Stimulated activated naive CD8-positive, alpha-beta T cell treated with anti-CD3 and anti-CD28 coated beads, Interleukin-15, amount 100 ng/mL, for 72 hours (primary cell): ENCODE results near the gene CXCL8.
"Not testable (repeated sequence)": the region's sequence is repeated elsewhere in the genome, so short reads cannot be mapped to it uniquely, and the experiment has no call there.

Source experiments
- ATAC-seq: fragments of 150-1000 bp; cut with Tn5 transposase; 2 replicates; pipeline ENCODE4 v1.10.0; 2021; ENCODE audit warnings: mild to moderate bottlenecking, moderate library complexity
- DNase-seq, 2 donors: peaks; one replicate each; pipeline ENCODE4 v3.0.0; 2021 to 2022
- H3K27ac Mint-ChIP-seq, 2 donors: one replicate each; pipeline ENCODE4 v1.8.0; 2022; ENCODE audit warnings: mild to moderate bottlenecking in 2 of 2, mixed read lengths in 2 of 2, moderate library complexity in 2 of 2
- H3K27me3 Mint-ChIP-seq: one replicate; pipeline ENCODE4 v1.8.0; 2022; ENCODE audit warnings: mixed read lengths
- H3K4me1 Mint-ChIP-seq: one replicate; pipeline ENCODE4 v1.8.0; 2022; ENCODE audit warnings: mild to moderate bottlenecking, mixed read lengths
- H3K4me3 Mint-ChIP-seq, 2 donors: one replicate each; pipeline ENCODE4 v1.8.0; 2022; ENCODE audit warnings: mild to moderate bottlenecking in 2 of 2, mixed read lengths in 2 of 2, moderate library complexity in 1 of 2
- H3K9me3 Mint-ChIP-seq, 2 donors: one replicate each; pipeline ENCODE4 v1.8.0; 2022; ENCODE audit warnings: mixed read lengths in 2 of 2

The CXCL8 gene

GRCh38 chr4:73751830-73752229, 11.5 kb downstream of the CXCL8 start:
- Mint-ChIP-seq H3K27ac (no peak overlapping the region), H3K9me3 (no peaks in the 10 kb centered on the region), H3K4me3 (no peak overlapping the region), H3K4me1 (no peaks in the 10 kb centered on the region), H3K27me3 (no peaks in the 10 kb centered on the region)
- DNase-seq = no peak
- ATAC-seq = no peak

GRCh38 chr4:73752424-73752823, 12.1 kb downstream of the CXCL8 start:
- no peak for ATAC-seq
- Mint-ChIP-seq H3K4me3 (no peak overlapping the region), H3K9me3 (no peaks in the 10 kb centered on the region), H3K27ac (no peak overlapping the region), H3K4me1 (no peaks in the 10 kb centered on the region), H3K27me3 (no peaks in the 10 kb centered on the region)
- no peak for DNase-seq

GRCh38 chr4:73753215-73753614, 12.8 kb downstream of the CXCL8 start:
- DNase-seq (no peak), ATAC-seq (no peak)
- Mint-ChIP-seq H3K27me3 (no peaks in the 10 kb centered on the region), H3K27ac (no peak overlapping the region), H3K9me3 (no peaks in the 10 kb centered on the region), H3K4me1 (no peaks in the 10 kb centered on the region), H3K4me3 (no peak overlapping the region)

- Mint-ChIP-seq H3K27ac (no peak overlapping the region), H3K27me3 (no peaks in the 10 kb centered on the region), H3K4me3 (no peak overlapping the region), H3K9me3 (no peaks in the 10 kb centered on the region), H3K4me1 (no peaks in the 10 kb centered on the region)
- ATAC-seq (no peak), DNase-seq (no peak)
These were observed 14.6 kb downstream of the CXCL8 start for GRCh38 chr4:73754934-73755333.

- Mint-ChIP-seq H3K27ac (peak overlapping the region in 1 of 2 donors; percentile 44), H3K27me3 (no peaks in the 10 kb centered on the region), H3K4me3 (no peak overlapping the region), H3K4me1 (no peaks in the 10 kb centered on the region), H3K9me3 (peaks cover 0 to 10% of the 10 kb centered on the region in 2 donors)
- no peak for DNase-seq
- no peak for ATAC-seq
These were observed 19.0 kb downstream of the CXCL8 start for GRCh38 chr4:73759357-73759756.

- ATAC-seq = no peak
- Mint-ChIP-seq H3K4me3 (no peak overlapping the region), H3K9me3 (peaks cover 0 to 10% of the 10 kb centered on the region in 2 donors), H3K27me3 (no peaks in the 10 kb centered on the region), H3K27ac (no peak overlapping the region), H3K4me1 (no peaks in the 10 kb centered on the region)
- no peak for DNase-seq
These were observed 21.5 kb downstream of the CXCL8 start for GRCh38 chr4:73761856-73762255.

GRCh38 chr4:73762409-73762808, 22.0 kb downstream of the CXCL8 start:
- H3K27me3 Mint-ChIP-seq = no peaks in the 10 kb centered on the region
- DNase-seq = no peak
- H3K27ac Mint-ChIP-seq = no peak overlapping the region
- peaks cover 0 to 10% of the 10 kb centered on the region in 2 donors for H3K9me3 Mint-ChIP-seq
- no peak for ATAC-seq
- H3K4me1 Mint-ChIP-seq = no peaks in the 10 kb centered on the region
- no peak overlapping the region for H3K4me3 Mint-ChIP-seq

- H3K9me3 Mint-ChIP-seq = peaks cover 0 to 10% of the 10 kb centered on the region in 2 donors
- no peaks in the 10 kb centered on the region for H3K27me3 Mint-ChIP-seq
- H3K27ac Mint-ChIP-seq = peak overlapping the region in 1 of 2 donors; percentile 68
- no peak for ATAC-seq
- DNase-seq = no peak
- H3K4me1 Mint-ChIP-seq = no peaks in the 10 kb centered on the region
- H3K4me3 Mint-ChIP-seq = no peak overlapping the region
These were observed 23.5 kb downstream of the CXCL8 start for GRCh38 chr4:73763877-73764276.

- Mint-ChIP-seq H3K27ac (no peak overlapping the region), H3K9me3 (peaks cover 0 to 10% of the 10 kb centered on the region in 2 donors), H3K27me3 (no peaks in the 10 kb centered on the region), H3K4me1 (no peaks in the 10 kb centered on the region), H3K4me3 (no peak overlapping the region)
- no peak for DNase-seq
- ATAC-seq = no peak
These were observed 24.1 kb downstream of the CXCL8 start for GRCh38 chr4:73764513-73764912.

GRCh38 chr4:73765296-73765695, 24.9 kb downstream of the CXCL8 start:
- H3K27ac Mint-ChIP-seq = no peak overlapping the region
- no peak for ATAC-seq
- no peak overlapping the region for H3K4me3 Mint-ChIP-seq
- DNase-seq = no peak
- H3K4me1 Mint-ChIP-seq = no peaks in the 10 kb centered on the region
- peaks cover 0 to 10% of the 10 kb centered on the region in 2 donors for H3K9me3 Mint-ChIP-seq
- H3K27me3 Mint-ChIP-seq = no peaks in the 10 kb centered on the region

- Mint-ChIP-seq H3K27me3 (peaks cover 5% of the 10 kb centered on the region), H3K9me3 (no peaks in the 10 kb centered on the region), H3K4me1 (no peaks in the 10 kb centered on the region), H3K4me3 (no peak overlapping the region), H3K27ac (no peak overlapping the region)
- no peak for DNase-seq
- no peak for ATAC-seq
These were observed 30.5 kb downstream of the CXCL8 start for GRCh38 chr4:73770917-73771316.

- no peak for DNase-seq
These were observed 32.0 kb downstream of the CXCL8 start for GRCh38 chr4:73772363-73772762.

GRCh38 chr4:73774406-73774805, 34.0 kb downstream of the CXCL8 start:
- not testable (repeated sequence) for DNase-seq, H3K27ac Mint-ChIP-seq, H3K27me3 Mint-ChIP-seq

More at GRCh38 chr4:73772363-73772762, 32.0 kb downstream of the CXCL8 start:
- Mint-ChIP-seq H3K9me3 (no peaks in the 10 kb centered on the region), H3K27ac (no peak overlapping the region), H3K27me3 (peaks cover 5% of the 10 kb centered on the region), H3K4me1 (no peaks in the 10 kb centered on the region), H3K4me3 (no peak overlapping the region)
- no peak for ATAC-seq

GRCh38 chr4:73776321-73776729, 36.0 kb downstream of the CXCL8 start:
- no peaks in the 10 kb centered on the region for H3K9me3 Mint-ChIP-seq

More at GRCh38 chr4:73774406-73774805, 34.0 kb downstream of the CXCL8 start:
- not testable (repeated sequence) for H3K4me3 Mint-ChIP-seq, ATAC-seq, H3K4me1 Mint-ChIP-seq, H3K9me3 Mint-ChIP-seq

GRCh38 chr4:73777612-73778011, 37.2 kb downstream of the CXCL8 start:
- no peaks in the 10 kb centered on the region for H3K4me1 Mint-ChIP-seq
- no peaks in the 10 kb centered on the region for H3K9me3 Mint-ChIP-seq
- H3K4me3 Mint-ChIP-seq = no peak overlapping the region
- no peak overlapping the region for H3K27ac Mint-ChIP-seq
- peaks cover 5% of the 10 kb centered on the region for H3K27me3 Mint-ChIP-seq
- no peak for ATAC-seq
- DNase-seq = no peak

More at GRCh38 chr4:73776321-73776729, 36.0 kb downstream of the CXCL8 start:
- H3K4me1 Mint-ChIP-seq = no peaks in the 10 kb centered on the region
- ATAC-seq (no peak), DNase-seq (no peak)
- peaks cover 5% of the 10 kb centered on the region for H3K27me3 Mint-ChIP-seq
- H3K4me3 Mint-ChIP-seq = no peak overlapping the region
- no peak overlapping the region for H3K27ac Mint-ChIP-seq

GRCh38 chr4:73780243-73780642, 39.9 kb downstream of the CXCL8 start:
- H3K27me3 Mint-ChIP-seq = no peaks in the 10 kb centered on the region
- H3K4me1 Mint-ChIP-seq = no peaks in the 10 kb centered on the region
- DNase-seq (no peak), ATAC-seq (no peak)
- no peak overlapping the region for H3K27ac Mint-ChIP-seq
- H3K9me3 Mint-ChIP-seq = no peaks in the 10 kb centered on the region
- H3K4me3 Mint-ChIP-seq = no peak overlapping the region

- Mint-ChIP-seq H3K4me1 (no peaks in the 10 kb centered on the region), H3K27me3 (no peaks in the 10 kb centered on the region), H3K9me3 (no peaks in the 10 kb centered on the region), H3K4me3 (no peak overlapping the region), H3K27ac (no peak overlapping the region)
- no peak for ATAC-seq
- no peak for DNase-seq
These were observed 40.5 kb downstream of the CXCL8 start for GRCh38 chr4:73780834-73781233.
